WTC11 (cell line): Measurements from ENCODE around the gene FARSA. TPM values are rescaled to one million over a fixed set of nuclear protein-coding genes. Genes with fewer than 3 reads are reported as not detected.

Experiments
- ATAC-seq: fragments of 200-7000 bp; cut with Tn5 transposase; 2 replicates; pipeline ENCODE4 v1.10.0; 2021; ENCODE audit warnings: mild to moderate bottlenecking, moderate library complexity
- CTCF ChIA-PET: fragments of 300-600 bp; sonication (Branson Sonifier 250); formaldehyde crosslinking; loops from one replicate; lab custom pipeline; 2021; ENCODE audit warnings: antibody characterized with exemption; lab: Charles Lee
- POLR2A ChIA-PET: fragments of 350-600 bp; sonication (Branson Sonifier 250); formaldehyde crosslinking; loops from one replicate; lab custom pipeline; 2021; ENCODE audit warnings: antibody characterized with exemption; lab: Charles Lee
- DNase-seq: peaks from one replicate; pipeline ENCODE4 v3.0.0; 2021; ENCODE audit warnings: low spot score
- H3K27ac Mint-ChIP-seq: 2 replicates; pipeline ENCODE4 v1.8.0; 2021; ENCODE audit warnings: mixed read lengths
- H3K27me3 Mint-ChIP-seq: 2 replicates; pipeline ENCODE4 v1.8.0; 2021; ENCODE audit warnings: low read depth, mild to moderate bottlenecking, moderate library complexity, mixed read lengths
- H3K36me3 Mint-ChIP-seq: 2 replicates; pipeline ENCODE4 v1.8.0; 2021; ENCODE audit warnings: mixed read lengths
- H3K4me1 Mint-ChIP-seq: 2 replicates; pipeline ENCODE4 v1.8.0; 2022; ENCODE audit warnings: mixed read lengths
- H3K4me3 Mint-ChIP-seq: 2 replicates; pipeline ENCODE4 v1.8.0; 2021; ENCODE audit warnings: mild to moderate bottlenecking, moderate library complexity, mixed read lengths
- H3K9me3 Mint-ChIP-seq: 2 replicates; pipeline ENCODE4 v1.8.0; 2021; ENCODE audit warnings: mixed read lengths
- ATF1 ChIP-seq: sonication (generic); formaldehyde crosslinking; IDR thresholded peaks from 2 replicates; pipeline ENCODE4 v1.8.1; 2023; ENCODE audit warnings: mild to moderate bottlenecking, moderate library complexity, missing genetic modification reagents
- ETV6 ChIP-seq: sonication (generic); formaldehyde crosslinking; IDR thresholded peaks from 2 replicates; pipeline ENCODE4 v1.8.1; 2022; ENCODE audit warnings: mild to moderate bottlenecking, missing genetic modification reagents
- MYBL2 ChIP-seq: sonication (generic); formaldehyde crosslinking; IDR thresholded peaks from 2 replicates; pipeline ENCODE4 v1.8.1; 2023; ENCODE audit warnings: mild to moderate bottlenecking, moderate library complexity, missing genetic modification reagents
- SP1 ChIP-seq: sonication (generic); formaldehyde crosslinking; conservative IDR thresholded peaks from 2 replicates; pipeline ENCODE4 v1.8.1; 2022; ENCODE audit warnings: missing genetic modification reagents
- ZNF263 ChIP-seq: sonication (generic); formaldehyde crosslinking; IDR thresholded peaks from 2 replicates; pipeline ENCODE4 v1.8.1; 2022; ENCODE audit warnings: low read depth, mild to moderate bottlenecking, moderate library complexity, missing genetic modification reagents
- total RNA-seq: library from RNA; stranded (reverse); gene quantifications from 3 replicates; pipeline ENCODE4 v1.2.3, GENCODE V29; 2021
- TF ChIP-seq, protein P1 (sequence below): sonication (generic); formaldehyde crosslinking; IDR thresholded peaks from 2 replicates; pipeline ENCODE4 v1.8.1; 2023; ENCODE audit warnings: mild to moderate bottlenecking, missing genetic modification reagents
- TF ChIP-seq, protein P2 (sequence below): sonication (generic); formaldehyde crosslinking; IDR thresholded peaks from 2 replicates; pipeline ENCODE4 v1.8.1; 2023; ENCODE audit warnings: mild to moderate bottlenecking, missing genetic modification reagents, moderate library complexity
- TF ChIP-seq, protein P3 (sequence below): sonication (generic); formaldehyde crosslinking; IDR thresholded peaks from 2 replicates; pipeline ENCODE4 v1.8.0; 2022; ENCODE audit warnings: missing genetic modification reagents
- TF ChIP-seq, protein P4 (sequence below): sonication (generic); formaldehyde crosslinking; IDR thresholded peaks from 2 replicates; pipeline ENCODE4 v1.8.0; 2022; ENCODE audit warnings: mild to moderate bottlenecking, missing genetic modification reagents
- TF ChIP-seq, protein P5 (sequence below): sonication (generic); formaldehyde crosslinking; conservative IDR thresholded peaks from 2 replicates; pipeline ENCODE4 v1.8.1; 2022; ENCODE audit warnings: mild to moderate bottlenecking, missing genetic modification reagents
- TF ChIP-seq, protein P6 (sequence below): sonication (generic); formaldehyde crosslinking; IDR thresholded peaks from 2 replicates; pipeline ENCODE4 v1.8.1; 2022; ENCODE audit warnings: mild to moderate bottlenecking, missing genetic modification reagents, moderate library complexity, borderline replicate concordance
- TF ChIP-seq, protein P7 (sequence below): fragments of 250-450 bp; sonication (Bioruptor Pico); IDR thresholded peaks from 2 replicates; pipeline ENCODE4 v1.9.0; 2021; ENCODE audit warnings: mild to moderate bottlenecking

The FARSA gene
- total RNA-seq, 1 experiment from 2014 or later: 108 TPM

DNA sequence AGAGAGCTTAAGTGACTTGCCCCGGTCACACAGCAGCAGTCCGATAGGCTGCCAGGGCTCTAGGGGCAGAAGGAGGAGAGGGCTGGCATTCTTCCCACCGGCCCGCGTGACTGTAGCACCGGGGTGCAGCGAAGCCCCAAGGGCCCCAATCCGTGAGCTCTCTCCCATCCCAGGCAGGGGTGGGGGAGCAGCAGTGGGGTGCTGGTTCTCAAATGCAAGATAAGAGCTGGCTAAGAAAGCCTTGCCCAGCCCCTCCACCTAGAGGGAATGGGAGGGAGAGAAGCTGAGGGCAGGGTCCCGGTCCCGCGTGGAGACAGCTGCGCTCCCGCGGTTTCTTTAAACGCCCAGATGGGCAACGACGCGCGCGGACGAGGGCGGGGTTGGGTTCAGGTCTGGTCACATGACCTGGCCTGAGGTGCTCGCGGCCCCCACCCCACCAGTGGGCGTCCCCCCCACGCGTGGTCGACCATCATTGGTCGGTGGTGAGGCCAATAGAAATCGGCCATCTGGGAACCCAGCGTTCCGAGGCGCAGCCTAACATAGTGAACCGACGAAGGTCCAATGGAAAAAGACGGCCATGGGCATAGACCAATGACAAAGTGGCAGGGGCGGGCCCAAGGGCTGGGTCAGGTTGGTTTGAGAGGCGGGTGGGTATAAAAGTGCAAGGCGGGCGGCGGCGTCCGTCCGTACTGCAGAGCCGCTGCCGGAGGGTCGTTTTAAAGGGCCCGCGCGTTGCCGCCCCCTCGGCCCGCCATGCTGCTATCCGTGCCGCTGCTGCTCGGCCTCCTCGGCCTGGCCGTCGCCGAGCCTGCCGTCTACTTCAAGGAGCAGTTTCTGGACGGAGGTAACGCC lies 4.6 kb upstream of the FARSA start, which contains the start of gene CALR (continued):
- no peak for TF ChIP-seq ZNF263 (CRISPR knock-in tag)
- TF ChIP-seq MYBL2 (CRISPR knock-in tag): 0 out of 2 replicates have a peak, but pooled peaks have one; percentile 12
- TF ChIP-seq, protein P1, sequence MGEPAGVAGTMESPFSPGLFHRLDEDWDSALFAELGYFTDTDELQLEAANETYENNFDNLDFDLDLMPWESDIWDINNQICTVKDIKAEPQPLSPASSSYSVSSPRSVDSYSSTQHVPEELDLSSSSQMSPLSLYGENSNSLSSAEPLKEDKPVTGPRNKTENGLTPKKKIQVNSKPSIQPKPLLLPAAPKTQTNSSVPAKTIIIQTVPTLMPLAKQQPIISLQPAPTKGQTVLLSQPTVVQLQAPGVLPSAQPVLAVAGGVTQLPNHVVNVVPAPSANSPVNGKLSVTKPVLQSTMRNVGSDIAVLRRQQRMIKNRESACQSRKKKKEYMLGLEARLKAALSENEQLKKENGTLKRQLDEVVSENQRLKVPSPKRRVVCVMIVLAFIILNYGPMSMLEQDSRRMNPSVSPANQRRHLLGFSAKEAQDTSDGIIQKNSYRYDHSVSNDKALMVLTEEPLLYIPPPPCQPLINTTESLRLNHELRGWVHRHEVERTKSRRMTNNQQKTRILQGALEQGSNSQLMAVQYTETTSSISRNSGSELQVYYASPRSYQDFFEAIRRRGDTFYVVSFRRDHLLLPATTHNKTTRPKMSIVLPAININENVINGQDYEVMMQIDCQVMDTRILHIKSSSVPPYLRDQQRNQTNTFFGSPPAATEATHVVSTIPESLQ: no peak

DNA sequence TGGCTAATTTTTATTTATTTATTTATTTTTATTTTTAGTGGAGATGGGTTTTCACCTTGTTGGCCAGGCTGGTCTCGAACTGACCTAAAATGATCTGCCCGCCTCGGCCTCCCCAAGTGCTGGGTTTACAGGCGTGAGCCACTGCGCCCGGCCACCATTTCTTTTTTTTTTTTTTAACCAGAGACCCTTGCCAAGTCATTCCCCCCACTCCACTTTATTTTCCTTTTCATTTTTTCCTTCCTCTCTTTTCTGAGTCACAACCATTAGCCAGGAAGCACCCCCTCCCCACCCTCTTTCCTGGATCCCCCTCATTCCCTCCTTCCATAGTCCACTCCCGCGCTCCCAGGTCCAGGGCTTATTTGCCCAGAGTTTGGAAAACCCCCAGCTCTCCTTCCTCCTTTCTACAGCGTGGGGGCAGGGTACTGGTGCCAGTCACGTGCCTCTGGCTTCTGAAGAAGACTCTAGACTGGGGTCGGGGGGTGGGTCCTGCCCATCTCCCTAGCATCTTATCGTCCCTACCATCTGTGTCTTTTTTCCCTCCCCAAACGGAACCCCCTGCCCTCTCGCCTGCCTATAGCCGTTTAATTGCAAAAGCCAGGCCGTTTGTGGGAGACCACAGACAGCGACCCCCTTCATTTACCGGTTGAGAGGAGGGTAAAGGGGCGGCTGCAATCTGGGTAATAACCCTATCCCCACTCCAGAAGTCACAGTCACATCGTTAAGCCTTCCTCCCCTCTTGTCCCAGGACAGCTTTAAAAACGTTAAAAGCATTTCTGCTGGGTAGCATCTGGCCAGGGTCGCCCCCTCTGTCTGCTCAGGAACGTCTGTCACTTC lies 3.8 kb upstream of the FARSA start:
- Mint-ChIP-seq H3K9me3 (no peaks in the 10 kb centered on the region), H3K4me3 (peak overlapping the region; percentile 99), H3K27me3 (no peaks in the 10 kb centered on the region), H3K27ac (peak overlapping the region; percentile 91), H3K4me1 (peaks cover 42% of the 10 kb centered on the region), H3K36me3 (peaks cover 43% of the 10 kb centered on the region)
- TF ChIP-seq SP1 (CRISPR knock-in tag): peak; percentile 28; the same call in 1 of the 2 replicates
- TF ChIP-seq, protein P2, sequence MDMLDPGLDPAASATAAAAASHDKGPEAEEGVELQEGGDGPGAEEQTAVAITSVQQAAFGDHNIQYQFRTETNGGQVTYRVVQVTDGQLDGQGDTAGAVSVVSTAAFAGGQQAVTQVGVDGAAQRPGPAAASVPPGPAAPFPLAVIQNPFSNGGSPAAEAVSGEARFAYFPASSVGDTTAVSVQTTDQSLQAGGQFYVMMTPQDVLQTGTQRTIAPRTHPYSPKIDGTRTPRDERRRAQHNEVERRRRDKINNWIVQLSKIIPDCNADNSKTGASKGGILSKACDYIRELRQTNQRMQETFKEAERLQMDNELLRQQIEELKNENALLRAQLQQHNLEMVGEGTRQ (CRISPR knock-in tag): peak; percentile 92
- TF ChIP-seq, protein P3, sequence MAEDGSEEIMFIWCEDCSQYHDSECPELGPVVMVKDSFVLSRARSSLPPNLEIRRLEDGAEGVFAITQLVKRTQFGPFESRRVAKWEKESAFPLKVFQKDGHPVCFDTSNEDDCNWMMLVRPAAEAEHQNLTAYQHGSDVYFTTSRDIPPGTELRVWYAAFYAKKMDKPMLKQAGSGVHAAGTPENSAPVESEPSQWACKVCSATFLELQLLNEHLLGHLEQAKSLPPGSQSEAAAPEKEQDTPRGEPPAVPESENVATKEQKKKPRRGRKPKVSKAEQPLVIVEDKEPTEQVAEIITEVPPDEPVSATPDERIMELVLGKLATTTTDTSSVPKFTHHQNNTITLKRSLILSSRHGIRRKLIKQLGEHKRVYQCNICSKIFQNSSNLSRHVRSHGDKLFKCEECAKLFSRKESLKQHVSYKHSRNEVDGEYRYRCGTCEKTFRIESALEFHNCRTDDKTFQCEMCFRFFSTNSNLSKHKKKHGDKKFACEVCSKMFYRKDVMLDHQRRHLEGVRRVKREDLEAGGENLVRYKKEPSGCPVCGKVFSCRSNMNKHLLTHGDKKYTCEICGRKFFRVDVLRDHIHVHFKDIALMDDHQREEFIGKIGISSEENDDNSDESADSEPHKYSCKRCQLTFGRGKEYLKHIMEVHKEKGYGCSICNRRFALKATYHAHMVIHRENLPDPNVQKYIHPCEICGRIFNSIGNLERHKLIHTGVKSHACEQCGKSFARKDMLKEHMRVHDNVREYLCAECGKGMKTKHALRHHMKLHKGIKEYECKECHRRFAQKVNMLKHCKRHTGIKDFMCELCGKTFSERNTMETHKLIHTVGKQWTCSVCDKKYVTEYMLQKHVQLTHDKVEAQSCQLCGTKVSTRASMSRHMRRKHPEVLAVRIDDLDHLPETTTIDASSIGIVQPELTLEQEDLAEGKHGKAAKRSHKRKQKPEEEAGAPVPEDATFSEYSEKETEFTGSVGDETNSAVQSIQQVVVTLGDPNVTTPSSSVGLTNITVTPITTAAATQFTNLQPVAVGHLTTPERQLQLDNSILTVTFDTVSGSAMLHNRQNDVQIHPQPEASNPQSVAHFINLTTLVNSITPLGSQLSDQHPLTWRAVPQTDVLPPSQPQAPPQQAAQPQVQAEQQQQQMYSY: peak; percentile 95
- TF ChIP-seq, protein P4, sequence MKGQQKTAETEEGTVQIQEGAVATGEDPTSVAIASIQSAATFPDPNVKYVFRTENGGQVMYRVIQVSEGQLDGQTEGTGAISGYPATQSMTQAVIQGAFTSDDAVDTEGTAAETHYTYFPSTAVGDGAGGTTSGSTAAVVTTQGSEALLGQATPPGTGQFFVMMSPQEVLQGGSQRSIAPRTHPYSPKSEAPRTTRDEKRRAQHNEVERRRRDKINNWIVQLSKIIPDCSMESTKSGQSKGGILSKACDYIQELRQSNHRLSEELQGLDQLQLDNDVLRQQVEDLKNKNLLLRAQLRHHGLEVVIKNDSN (CRISPR knock-in tag): peak; percentile 91
- TF ChIP-seq, protein P5, sequence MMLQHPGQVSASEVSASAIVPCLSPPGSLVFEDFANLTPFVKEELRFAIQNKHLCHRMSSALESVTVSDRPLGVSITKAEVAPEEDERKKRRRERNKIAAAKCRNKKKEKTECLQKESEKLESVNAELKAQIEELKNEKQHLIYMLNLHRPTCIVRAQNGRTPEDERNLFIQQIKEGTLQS (CRISPR knock-in tag): no peak
- POLR2A ChIA-PET: interaction anchor here (0.6 to 2.0 kb wide), 6 partner anchors 13 to 180 kb away, joined by 3 to 13 read pairs (median 6); partner anchors contain the start of genes GCDH, MAST1 and SYCE2
- DNase-seq: peak; percentile 58
- CTCF ChIA-PET: interaction anchor here (0.6 to 1.7 kb wide), 15 partner anchors 9 to 1462 kb away, joined by 3 to 22 read pairs (median 4); partner anchors contain the start of gene RAD23A
- peak; percentile 11 for ATAC-seq

DNA sequence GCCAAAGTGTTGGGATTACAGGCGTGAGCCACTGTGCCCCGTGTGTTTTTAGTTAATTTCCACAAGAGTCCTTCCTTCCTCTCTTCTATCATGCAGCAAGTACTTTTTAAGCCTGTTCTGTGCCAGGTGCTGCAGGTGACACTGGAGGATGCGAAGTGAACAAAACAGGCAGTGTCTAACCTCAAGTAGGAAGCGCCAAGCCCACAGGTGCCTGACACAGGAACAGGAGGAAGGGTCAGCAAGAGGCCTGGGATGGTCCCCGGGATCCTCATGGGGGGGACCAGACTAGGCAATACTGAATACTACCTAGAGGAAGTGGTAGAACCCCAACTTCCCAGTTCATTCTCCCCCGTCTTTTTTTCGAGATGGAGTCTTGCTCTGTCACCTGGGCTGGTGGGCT lies 3.1 kb upstream of the FARSA start:
- CTCF ChIA-PET: interaction anchor here (0.6 to 1.7 kb wide), 11 partner anchors 10 to 393 kb away, joined by 3 to 22 read pairs (median 6); partner anchors contain the start of gene RAD23A
- TF ChIP-seq, protein P6, sequence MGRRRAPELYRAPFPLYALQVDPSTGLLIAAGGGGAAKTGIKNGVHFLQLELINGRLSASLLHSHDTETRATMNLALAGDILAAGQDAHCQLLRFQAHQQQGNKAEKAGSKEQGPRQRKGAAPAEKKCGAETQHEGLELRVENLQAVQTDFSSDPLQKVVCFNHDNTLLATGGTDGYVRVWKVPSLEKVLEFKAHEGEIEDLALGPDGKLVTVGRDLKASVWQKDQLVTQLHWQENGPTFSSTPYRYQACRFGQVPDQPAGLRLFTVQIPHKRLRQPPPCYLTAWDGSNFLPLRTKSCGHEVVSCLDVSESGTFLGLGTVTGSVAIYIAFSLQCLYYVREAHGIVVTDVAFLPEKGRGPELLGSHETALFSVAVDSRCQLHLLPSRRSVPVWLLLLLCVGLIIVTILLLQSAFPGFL (CRISPR knock-in tag): no peak
- TF ChIP-seq ATF1 (no peak), ETV6 (CRISPR knock-in tag) (no peak)
- TF ChIP-seq, protein P5 (CRISPR knock-in tag): no peak
- TF ChIP-seq, protein P7, sequence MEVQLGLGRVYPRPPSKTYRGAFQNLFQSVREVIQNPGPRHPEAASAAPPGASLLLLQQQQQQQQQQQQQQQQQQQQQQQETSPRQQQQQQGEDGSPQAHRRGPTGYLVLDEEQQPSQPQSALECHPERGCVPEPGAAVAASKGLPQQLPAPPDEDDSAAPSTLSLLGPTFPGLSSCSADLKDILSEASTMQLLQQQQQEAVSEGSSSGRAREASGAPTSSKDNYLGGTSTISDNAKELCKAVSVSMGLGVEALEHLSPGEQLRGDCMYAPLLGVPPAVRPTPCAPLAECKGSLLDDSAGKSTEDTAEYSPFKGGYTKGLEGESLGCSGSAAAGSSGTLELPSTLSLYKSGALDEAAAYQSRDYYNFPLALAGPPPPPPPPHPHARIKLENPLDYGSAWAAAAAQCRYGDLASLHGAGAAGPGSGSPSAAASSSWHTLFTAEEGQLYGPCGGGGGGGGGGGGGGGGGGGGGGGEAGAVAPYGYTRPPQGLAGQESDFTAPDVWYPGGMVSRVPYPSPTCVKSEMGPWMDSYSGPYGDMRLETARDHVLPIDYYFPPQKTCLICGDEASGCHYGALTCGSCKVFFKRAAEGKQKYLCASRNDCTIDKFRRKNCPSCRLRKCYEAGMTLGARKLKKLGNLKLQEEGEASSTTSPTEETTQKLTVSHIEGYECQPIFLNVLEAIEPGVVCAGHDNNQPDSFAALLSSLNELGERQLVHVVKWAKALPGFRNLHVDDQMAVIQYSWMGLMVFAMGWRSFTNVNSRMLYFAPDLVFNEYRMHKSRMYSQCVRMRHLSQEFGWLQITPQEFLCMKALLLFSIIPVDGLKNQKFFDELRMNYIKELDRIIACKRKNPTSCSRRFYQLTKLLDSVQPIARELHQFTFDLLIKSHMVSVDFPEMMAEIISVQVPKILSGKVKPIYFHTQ (CRISPR knock-in tag): no peak

More for the DNA sequence above, 3.1 kb upstream of the FARSA start:
- Mint-ChIP-seq H3K27ac (peak overlapping the region; percentile 91), H3K36me3 (peaks cover 38% of the 10 kb centered on the region), H3K9me3 (no peaks in the 10 kb centered on the region), H3K27me3 (no peaks in the 10 kb centered on the region), H3K4me3 (no peak overlapping the region), H3K4me1 (peaks cover 43% of the 10 kb centered on the region)
- ATAC-seq (no peak), DNase-seq (no peak)
- POLR2A ChIA-PET: interaction anchor here (1.7 to 2.0 kb wide), 4 partner anchors 17 to 179 kb away, joined by 4 to 13 read pairs (median 10); partner anchors contain the start of genes GCDH and SYCE2
